WERI-Rb-1 (cell line): ENCODE results near the gene MCF2L2.

Experiments
- DNase-seq: peaks from one replicate; pipeline ENCODE4 v3.0.0-alpha.2; 2020
- H3K27ac ChIP-seq: fragments of 250-450 bp; sonication (Bioruptor Pico); 2 replicates; pipeline ENCODE4 v1.5.1; 2020; ENCODE audit warnings: mild to moderate bottlenecking, moderate library complexity
- H3K27me3 ChIP-seq: fragments of 250-450 bp; sonication (Bioruptor Pico); 2 replicates; pipeline ENCODE4 v1.5.1; 2021; ENCODE audit warnings: mild to moderate bottlenecking, low read depth, moderate library complexity; ENCODE audit not compliant: insufficient read depth, severe bottlenecking
- H3K36me3 ChIP-seq: fragments of 250-450 bp; sonication (Bioruptor Pico); 2 replicates; pipeline ENCODE4 v1.5.1; 2020; ENCODE audit warnings: mild to moderate bottlenecking, moderate library complexity
- H3K4me3 ChIP-seq: 2 replicates; pipeline ENCODE4 v1.5.1; 2011; ENCODE audit warnings: low read depth, mild to moderate bottlenecking, control low read depth, low read length
- H3K9me3 ChIP-seq: fragments of 250-450 bp; sonication (Bioruptor Pico); 2 replicates; pipeline ENCODE4 v1.5.1; 2021; ENCODE audit warnings: mild to moderate bottlenecking, moderate library complexity; ENCODE audit not compliant: severe bottlenecking
- CTCF ChIP-seq: IDR thresholded peaks from 2 replicates; pipeline ENCODE4 v1.5.1; 2011; ENCODE audit warnings: low read depth, mild to moderate bottlenecking, control low read depth, inconsistent platforms, low read length

The MCF2L2 gene

GRCh38 chr3:183259621-183260020 is 168.8 kb downstream of the MCF2L2 start:
- Histone ChIP-seq H3K4me3 (no peak overlapping the region), H3K9me3 (no peaks in the 10 kb centered on the region), H3K27ac (no peak overlapping the region), H3K36me3 (no peaks in the 10 kb centered on the region), H3K27me3 (no peaks in the 10 kb centered on the region)
- TF ChIP-seq CTCF: no peak
- DNase-seq: no peak

- DNase-seq: no peak
- TF ChIP-seq CTCF: no peak
- H3K4me3 ChIP-seq: no peak overlapping the region
- no peaks in the 10 kb centered on the region for H3K27me3 ChIP-seq
- H3K9me3 ChIP-seq: no peaks in the 10 kb centered on the region
- H3K27ac ChIP-seq: no peak overlapping the region
- no peaks in the 10 kb centered on the region for H3K36me3 ChIP-seq
These were observed 169.3 kb downstream of the MCF2L2 start for GRCh38 chr3:183259087-183259486.

GRCh38 chr3:183255348-183255730 is 173.1 kb downstream of the MCF2L2 start:
- peak; percentile 20 for DNase-seq
- H3K27ac ChIP-seq: no peak overlapping the region

GRCh38 chr3:183254487-183255347 is 173.7 kb downstream of the MCF2L2 start:
- Histone ChIP-seq H3K36me3 (no peaks in the 10 kb centered on the region), H3K9me3 (no peaks in the 10 kb centered on the region), H3K4me3 (peak overlapping the region; percentile 81), H3K27ac (peak overlapping the region; percentile 71), H3K27me3 (no peaks in the 10 kb centered on the region)
- no peak for TF ChIP-seq CTCF
- peak; percentile 19 for DNase-seq

More at GRCh38 chr3:183255348-183255730, 173.1 kb downstream of the MCF2L2 start:
- Histone ChIP-seq H3K9me3 (no peaks in the 10 kb centered on the region), H3K27me3 (no peaks in the 10 kb centered on the region), H3K36me3 (no peaks in the 10 kb centered on the region), H3K4me3 (no peak overlapping the region)
- no peak for TF ChIP-seq CTCF

- no peaks in the 10 kb centered on the region for H3K27me3 ChIP-seq
- peak overlapping the region; percentile 71 for H3K27ac ChIP-seq
- DNase-seq: peak; percentile 47
- 0 out of 2 replicates have a peak, but pooled peaks have one; percentile 23 for TF ChIP-seq CTCF
- peak overlapping the region; percentile 81 for H3K4me3 ChIP-seq
- H3K36me3 ChIP-seq: no peaks in the 10 kb centered on the region
- H3K9me3 ChIP-seq: no peaks in the 10 kb centered on the region
These were observed 174.6 kb downstream of the MCF2L2 start for GRCh38 chr3:183253528-183254486.
